Left ventricle myocardium superior (tissue), 1 donor: Measurements from ENCODE around the gene CRACDL. TPM values are rescaled to one million over a fixed set of nuclear protein-coding genes. Genes with fewer than 3 reads are reported as not detected.

Source experiments
- ATAC-seq: fragments of 200-7000 bp; cut with Tn5 transposase; one replicate; pipeline ENCODE4 v1.9.1; 2020; ENCODE audit warnings: mild to moderate bottlenecking, moderate library complexity
- DNase-seq: peaks from one replicate; pipeline ENCODE4 v3.0.0-alpha.2; 2020
- intact Hi-C: fragments of 100-400 bp; cut with micrococcal nuclease; formaldehyde crosslinking; loops from one replicate; pipeline ENCODE4 v1.11.0; 2022
- total RNA-seq: library from RNA; stranded (reverse); fragmentation: NEBNext Ultra II Directional; extraction: Animal tissue kit (Norgen Biotek cat#: 25700); gene quantifications from one replicate; pipeline ENCODE4 v1.2.1, GENCODE V29; 2021
- donor health status: DM: no; HTN: yes; CAD: no; lungs with severe emphysema.

The CRACDL gene
- total RNA-seq, 1 donor from 2014 or later, result 4.0 TPM

GRCh38 chr2:98818164-98818563 lies 117.9 kb downstream of the CRACDL start:
- ATAC-seq (no peak), DNase-seq (no peak)
- intact Hi-C loops, result no loop called here

- intact Hi-C loops, result no loop called here
- DNase-seq, result no peak
- ATAC-seq, result no peak
Observed at GRCh38 chr2:98816281-98816680, 119.7 kb downstream of the CRACDL start.

- intact Hi-C loops, result no loop called here
- ATAC-seq, result no peak
- DNase-seq, result no peak
Observed at GRCh38 chr2:98815795-98816194, 120.2 kb downstream of the CRACDL start.

GRCh38 chr2:98811766-98812165 lies 124.3 kb downstream of the CRACDL start:
- no peak for DNase-seq
- intact Hi-C loops, result no loop called here
- no peak for ATAC-seq

GRCh38 chr2:98810588-98810928 lies 125.5 kb downstream of the CRACDL start:
- DNase-seq (no peak), ATAC-seq (no peak)
- intact Hi-C loops, result no loop called here

- intact Hi-C loops, result no loop called here
- ATAC-seq (no peak), DNase-seq (no peak)
Observed at GRCh38 chr2:98809878-98810587, 126.0 kb downstream of the CRACDL start.

- DNase-seq (no peak), ATAC-seq (no peak)
- intact Hi-C loops, result no loop called here
Observed at GRCh38 chr2:98809116-98809515, 126.9 kb downstream of the CRACDL start.

- DNase-seq (no peak), ATAC-seq (no peak)
- intact Hi-C loops, result no loop called here
Observed at GRCh38 chr2:98808546-98808945, 127.5 kb downstream of the CRACDL start.

- DNase-seq (no peak), ATAC-seq (no peak)
- intact Hi-C loops, result no loop called here
Observed at GRCh38 chr2:98807929-98808328, 128.1 kb downstream of the CRACDL start.

- intact Hi-C loops, result no loop called here
- DNase-seq, result no peak
- no peak for ATAC-seq
Observed at GRCh38 chr2:98807221-98807620, 128.8 kb downstream of the CRACDL start.

GRCh38 chr2:98806236-98806697 lies 129.8 kb downstream of the CRACDL start:
- intact Hi-C loops, result no loop called here
- ATAC-seq, result peak; percentile 97
- peak; percentile 87 for DNase-seq

GRCh38 chr2:98805412-98806171 lies 130.4 kb downstream of the CRACDL start:
- intact Hi-C loops, result no loop called here
- DNase-seq (no peak), ATAC-seq (peak; percentile 58)

GRCh38 chr2:98804736-98805135 lies 131.3 kb downstream of the CRACDL start:
- ATAC-seq, result no peak
- DNase-seq, result no peak
- intact Hi-C loops, result no loop called here

- DNase-seq, result no peak
- intact Hi-C loops, result no loop called here
- ATAC-seq, result no peak
Observed at GRCh38 chr2:98804265-98804650, 131.8 kb downstream of the CRACDL start.

GRCh38 chr2:98803405-98804264 lies 132.4 kb downstream of the CRACDL start:
- intact Hi-C loops, result no loop called here
- DNase-seq, result no peak
- ATAC-seq, result no peak

- intact Hi-C loops, result no loop called here
- DNase-seq (no peak), ATAC-seq (no peak)
Observed at GRCh38 chr2:98802344-98802743, 133.7 kb downstream of the CRACDL start.

GRCh38 chr2:98801921-98802321 lies 134.1 kb downstream of the CRACDL start:
- DNase-seq (no peak), ATAC-seq (no peak)
- intact Hi-C loops, result no loop called here

- intact Hi-C loops, result no loop called here
- ATAC-seq (no peak), DNase-seq (no peak)
Observed at GRCh38 chr2:98801286-98801685, 134.7 kb downstream of the CRACDL start.

- ATAC-seq (no peak), DNase-seq (no peak)
- intact Hi-C loops, result no loop called here
Observed at GRCh38 chr2:98800330-98801064, 135.5 kb downstream of the CRACDL start.
